GM18861 (cell line): ENCODE data around the gene MIPEP.
"Not testable (repeated sequence)": the region's sequence is repeated elsewhere in the genome, so short reads cannot be mapped to it uniquely, and the experiment has no call there.

Experiments used
- ATAC-seq: cut with Tn5 transposase; IDR thresholded peaks from one replicate; pipeline ENCODE4 v1.9.1; 2021; ENCODE audit not compliant: unreplicated experiment

The MIPEP gene

GRCh38 chr13:23778002-23778652 lies 111.1 kb downstream of the MIPEP start:
- ATAC-seq = no peak

DNA sequence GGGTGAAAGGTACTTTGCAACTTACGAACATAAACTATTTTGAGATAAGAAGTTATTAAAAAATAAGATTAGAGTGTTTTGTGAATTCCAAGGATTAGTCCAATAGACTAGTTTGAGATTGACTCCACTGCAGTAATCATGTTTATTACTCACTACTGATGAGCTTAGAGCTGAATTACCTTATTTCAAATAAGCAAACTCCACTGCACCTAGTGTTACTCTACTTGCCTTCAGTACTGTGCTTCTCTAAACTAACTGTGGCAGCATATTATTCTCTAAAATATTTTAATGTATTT lies 111.7 kb downstream of the MIPEP start:
- peak; percentile 20 for ATAC-seq

DNA sequence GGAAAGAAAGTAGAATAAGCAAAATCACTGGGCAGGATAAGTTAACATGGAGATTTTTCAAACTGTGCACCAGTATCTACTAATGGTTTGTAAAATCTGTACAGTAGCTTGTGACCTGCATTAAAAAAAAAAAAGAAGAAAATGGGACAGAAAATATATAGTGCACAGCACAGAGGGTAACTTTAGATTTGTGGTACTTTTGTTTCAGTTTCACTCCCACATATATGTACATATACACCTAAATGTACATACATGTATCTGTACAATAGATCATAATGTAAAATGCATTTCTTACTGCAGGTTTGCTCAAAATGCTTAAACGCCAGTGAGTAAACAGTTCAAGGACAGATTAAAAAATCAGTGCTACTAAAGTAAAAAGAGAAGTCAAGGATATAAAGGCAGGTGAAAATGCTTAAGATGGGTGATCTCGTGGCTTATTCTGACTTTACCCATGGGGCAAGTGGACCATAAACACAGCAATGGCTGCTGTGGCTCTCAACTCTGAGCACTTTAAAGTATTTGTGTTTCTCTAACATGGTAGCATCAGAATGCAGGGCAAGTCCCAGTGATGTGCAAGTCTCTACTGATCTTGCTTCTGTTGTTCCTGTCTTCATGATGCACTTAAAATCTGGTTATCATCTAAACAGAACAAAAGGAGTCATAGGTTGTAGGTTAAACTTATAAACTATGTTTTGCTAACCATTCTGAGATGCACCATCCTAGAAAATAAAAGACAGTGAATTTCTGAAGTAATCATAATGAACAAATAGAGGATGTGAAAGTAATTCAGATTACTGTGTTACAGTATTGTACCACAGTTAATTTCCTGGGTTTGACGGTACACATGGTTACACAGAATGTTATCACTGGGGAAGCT lies 112.3 kb downstream of the MIPEP start:
- peak; percentile 98 for ATAC-seq

GRCh38 chr13:23772717-23773116 lies 116.5 kb downstream of the MIPEP start:
- ATAC-seq = no peak

DNA sequence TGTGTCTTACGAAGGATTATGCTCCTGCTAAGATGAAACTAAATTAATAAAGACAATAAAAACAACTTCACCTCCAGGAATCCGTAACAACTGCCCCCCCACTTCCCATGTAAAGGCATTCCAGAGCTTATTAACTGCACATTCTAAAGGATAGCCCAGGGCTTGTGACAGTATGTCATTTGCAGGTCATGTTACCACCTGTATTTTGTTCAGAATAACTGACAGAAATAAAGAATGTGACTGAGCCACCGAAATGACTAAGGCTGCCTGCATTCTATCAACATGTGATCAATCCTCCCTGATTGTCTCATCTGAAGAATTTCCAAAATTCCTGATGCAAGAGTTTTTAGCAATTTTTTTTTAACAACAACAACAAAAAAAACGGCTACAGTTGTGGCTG lies 117.2 kb downstream of the MIPEP start:
- ATAC-seq = no peak

DNA sequence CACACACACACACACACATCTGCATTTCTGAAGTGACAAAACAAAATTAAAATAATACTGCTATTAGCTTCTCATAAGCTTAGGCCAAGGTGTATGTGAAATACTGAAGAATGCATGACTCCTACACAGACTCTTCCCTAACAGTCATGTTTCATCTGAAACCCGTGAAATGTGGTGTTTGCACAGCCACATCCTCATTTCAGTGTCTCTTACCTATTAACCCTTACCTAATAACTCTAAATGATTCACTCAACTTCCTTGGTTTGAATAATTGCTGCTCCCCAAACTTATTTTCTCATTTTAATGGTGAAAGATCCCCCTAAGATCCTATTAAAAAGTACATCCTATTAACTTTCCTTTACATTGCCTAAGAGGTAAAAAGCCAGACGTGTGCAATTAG lies 117.6 kb downstream of the MIPEP start:
- ATAC-seq = peak; percentile 98

DNA sequence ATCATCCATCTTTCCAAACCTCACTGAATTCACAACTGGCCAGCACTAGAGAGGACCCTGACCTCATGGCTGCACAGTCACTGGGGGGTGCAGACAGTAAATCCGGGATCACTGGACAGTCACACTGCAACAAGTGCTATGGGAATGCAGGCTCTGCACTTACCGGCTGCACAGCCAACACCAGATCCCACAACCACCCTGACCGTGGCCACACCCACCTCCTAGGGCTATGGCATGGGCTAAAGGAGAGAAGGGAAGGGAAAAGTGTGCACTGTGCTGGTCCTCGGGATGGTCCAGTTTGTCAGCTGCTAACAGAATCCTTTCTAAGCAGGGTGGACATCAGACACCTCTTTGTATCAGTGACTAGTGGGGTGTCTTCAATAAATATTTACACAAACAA lies 118.2 kb downstream of the MIPEP start:
- no peak for ATAC-seq

DNA sequence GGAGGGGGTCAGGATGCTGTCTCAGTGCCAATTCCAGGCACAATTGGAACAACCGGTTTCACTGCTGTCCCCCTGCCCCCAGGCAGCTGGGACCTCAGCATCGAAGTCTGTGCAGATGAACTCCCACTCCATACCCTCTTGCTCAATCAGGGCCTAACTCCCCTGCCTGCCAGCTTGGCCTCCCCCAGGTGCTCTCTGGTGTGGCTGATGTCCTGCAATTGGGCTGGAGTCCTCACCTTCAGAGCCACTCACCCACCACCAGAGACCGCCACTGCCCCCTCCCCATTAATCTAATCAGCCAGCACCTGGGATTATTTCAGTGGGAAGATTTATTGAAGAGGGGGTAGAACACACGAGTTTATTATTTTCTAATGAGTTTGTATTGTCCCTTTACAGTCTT lies 118.8 kb downstream of the MIPEP start:
- no peak for ATAC-seq

- ATAC-seq = no peak
Observed at GRCh38 chr13:23769401-23769800, 119.8 kb downstream of the MIPEP start.

DNA sequence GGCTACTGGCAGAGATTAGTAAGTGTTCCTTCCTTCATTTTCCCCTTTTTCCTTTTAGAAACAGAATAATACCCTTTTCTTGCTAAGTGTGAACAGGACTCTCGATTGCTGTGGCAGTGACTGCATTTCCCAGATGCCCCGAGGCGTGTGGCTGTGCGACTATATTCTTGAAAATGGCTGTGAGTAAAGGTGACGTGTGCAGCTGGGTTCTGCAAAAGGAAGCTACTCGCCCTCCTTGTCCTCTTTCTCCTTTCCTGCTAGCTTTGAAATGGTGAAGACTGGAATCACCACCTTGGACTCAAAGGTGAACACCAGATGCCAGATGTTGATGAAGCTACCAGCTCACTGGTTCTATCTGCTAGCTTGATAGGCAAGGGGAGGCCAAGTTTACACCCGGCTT lies 121.4 kb downstream of the MIPEP start:
- no peak for ATAC-seq

- no peak for ATAC-seq
Observed at GRCh38 chr13:23766939-23767338, 122.3 kb downstream of the MIPEP start.

- no peak for ATAC-seq
Observed at GRCh38 chr13:23766283-23766682, 122.9 kb downstream of the MIPEP start.

GRCh38 chr13:23765531-23765930 lies 123.7 kb downstream of the MIPEP start:
- ATAC-seq = no peak

GRCh38 chr13:23763318-23763717 lies 125.9 kb downstream of the MIPEP start:
- no peak for ATAC-seq

- ATAC-seq = not testable (repeated sequence)
Observed at GRCh38 chr13:23761760-23762159, 127.4 kb downstream of the MIPEP start.

- ATAC-seq = no peak
Observed at GRCh38 chr13:23760000-23760399, 129.2 kb downstream of the MIPEP start.

- ATAC-seq = no peak
Observed at GRCh38 chr13:23758798-23759527, 130.2 kb downstream of the MIPEP start.

DNA sequence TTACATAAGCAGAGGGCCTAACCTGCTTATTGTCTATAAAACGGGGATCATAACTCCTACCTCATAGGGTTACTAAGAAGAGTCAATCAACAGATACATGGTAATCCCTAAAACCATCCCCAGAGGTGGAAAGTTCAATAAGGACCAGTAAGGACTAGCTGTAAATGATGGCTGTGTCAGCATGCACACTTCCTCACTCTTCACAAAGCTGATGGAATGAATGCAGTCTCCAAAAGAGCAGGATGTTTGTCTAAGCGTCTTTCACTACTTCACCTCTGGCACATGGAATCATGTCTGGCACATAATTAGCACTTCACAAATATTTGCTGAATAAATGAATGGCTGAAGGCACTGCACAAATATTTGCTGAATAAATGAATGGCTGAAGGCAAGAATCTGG lies 134.2 kb downstream of the MIPEP start:
- no peak for ATAC-seq

- no peak for ATAC-seq
Observed at GRCh38 chr13:23754506-23754905, 134.7 kb downstream of the MIPEP start.

- ATAC-seq = no peak
Observed at GRCh38 chr13:23753458-23753857, 135.7 kb downstream of the MIPEP start.

DNA sequence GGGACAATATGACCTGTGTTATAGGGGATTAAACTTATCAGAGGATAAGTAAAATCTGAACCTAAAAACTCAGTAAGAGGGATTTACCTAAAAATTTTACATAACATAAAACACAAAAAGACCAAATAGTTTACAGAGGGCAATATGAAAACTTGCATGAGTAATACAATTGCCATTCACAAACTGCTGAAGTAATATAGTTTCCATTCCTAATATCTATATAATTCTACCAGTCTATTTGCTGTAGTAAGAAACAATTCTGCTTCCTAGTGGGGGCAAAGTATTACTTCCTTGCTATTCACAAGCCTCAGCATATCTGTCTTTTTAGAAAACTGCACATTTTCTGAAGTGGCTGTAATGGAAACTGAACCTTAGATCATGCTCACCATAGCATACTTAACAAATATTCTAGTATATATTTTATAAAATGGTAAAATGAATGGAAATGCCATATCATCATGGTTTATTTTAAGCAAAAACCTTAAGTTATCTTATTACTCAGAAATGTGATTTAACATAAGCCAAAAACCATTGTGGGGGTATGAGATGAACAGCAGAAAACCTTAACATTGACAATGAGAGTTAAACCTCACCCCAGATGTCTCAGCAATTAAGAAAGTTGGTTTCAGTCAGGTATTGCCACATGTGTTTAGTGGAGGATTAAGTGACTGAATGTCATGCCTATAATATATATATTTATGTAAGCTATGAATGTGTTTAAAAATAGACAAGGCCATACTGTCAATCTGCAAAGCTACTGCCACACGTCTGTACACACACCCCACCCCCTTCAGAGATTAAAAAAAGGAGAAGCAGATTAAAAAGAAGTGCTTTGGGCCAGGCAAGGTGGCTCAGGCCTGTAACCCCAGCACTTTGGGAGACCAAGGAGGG lies 136.8 kb downstream of the MIPEP start:
- ATAC-seq = peak; percentile 68
